DMS53 treated with DMSO at 0.1 percent for 48 hours (cell line): ENCODE measurements around the gene STARD10.
A peak's percentile ranks its signal among the peaks of the same experiment; 100 is the strongest.
"Not testable (repeated sequence)": the region's sequence is repeated elsewhere in the genome, so short reads cannot be mapped to it uniquely, and the experiment has no call there.

Experiments
- DNase-seq: peaks from one replicate; lab custom pipeline; 2025; ENCODE audit not compliant: unreplicated experiment; lab: John Stamatoyannopoulos, UW

STARD10 gene

DNA sequence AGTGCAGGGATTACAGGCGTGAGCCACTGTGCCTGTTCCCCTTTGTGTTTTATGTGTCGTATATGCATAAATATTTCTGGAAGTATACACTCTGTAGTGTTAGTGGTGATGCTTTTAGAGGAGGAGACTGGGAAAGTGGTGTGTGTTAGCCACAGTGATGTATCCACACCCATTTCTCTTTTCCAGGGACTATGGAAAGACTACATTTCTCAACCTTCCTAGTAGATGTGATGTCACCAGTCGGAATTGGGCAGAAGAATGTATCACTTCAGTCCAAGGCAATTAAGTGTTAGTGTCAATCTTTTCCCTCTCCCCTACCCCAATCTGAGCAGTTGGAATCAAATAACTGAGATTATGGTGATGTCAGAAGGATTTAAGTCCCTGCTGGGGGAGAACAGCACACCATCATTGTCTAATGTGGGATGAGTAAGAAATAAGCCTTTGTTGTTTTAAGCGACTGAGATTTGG is 14.5 kb upstream of the STARD10 start:
- DNase-seq = no peak

DNA sequence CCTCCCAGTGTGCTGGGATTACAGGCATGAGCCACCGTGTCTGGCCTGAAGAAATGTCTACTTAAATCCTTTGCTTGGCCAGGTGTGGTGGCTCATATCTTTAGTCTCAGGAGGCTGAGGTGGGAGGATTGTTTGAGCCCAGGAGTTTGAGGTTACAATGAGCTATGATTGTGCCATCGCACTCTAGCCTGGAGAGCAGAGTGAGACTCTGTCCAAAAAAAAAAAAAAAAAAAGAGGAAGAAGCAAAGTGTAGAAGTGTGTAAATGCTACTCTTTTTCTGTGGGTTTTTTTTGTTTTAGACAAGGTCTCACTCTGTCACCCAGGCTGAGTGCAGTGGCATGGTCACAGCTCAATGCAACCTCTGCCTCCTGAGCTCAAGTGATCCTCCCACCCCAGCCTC is 13.9 kb upstream of the STARD10 start:
- no peak for DNase-seq

GRCh38 chr11:72807021-72807693 is 13.3 kb upstream of the STARD10 start:
- peak; percentile 40 for DNase-seq

- DNase-seq = not testable (repeated sequence)
Observed at GRCh38 chr11:72806378-72806777, 12.5 kb upstream of the STARD10 start.

- no peak for DNase-seq
Observed at GRCh38 chr11:72805216-72805615, 11.4 kb upstream of the STARD10 start.

GRCh38 chr11:72802822-72803221 is 9.0 kb upstream of the STARD10 start:
- no peak for DNase-seq

DNA sequence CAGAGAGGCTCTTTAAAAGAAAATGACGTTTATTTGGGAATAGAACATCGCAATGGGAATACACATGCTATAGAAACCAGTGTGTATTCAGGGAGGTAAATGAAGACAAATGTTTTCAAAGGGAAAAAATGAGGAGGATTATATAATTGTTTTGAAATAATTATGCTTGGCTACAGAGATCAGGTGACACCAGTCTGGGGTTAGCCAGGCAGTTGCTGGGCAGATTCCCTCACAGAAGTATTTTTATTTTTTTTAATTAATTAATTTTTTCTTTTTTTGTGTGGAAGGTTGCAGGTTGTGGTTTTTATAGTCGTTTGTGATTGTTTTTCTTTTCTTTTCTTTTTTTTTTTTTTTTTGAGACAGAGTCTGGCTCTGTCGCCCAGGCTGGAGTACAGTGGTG is 5.6 kb upstream of the STARD10 start:
- DNase-seq = no peak

DNA sequence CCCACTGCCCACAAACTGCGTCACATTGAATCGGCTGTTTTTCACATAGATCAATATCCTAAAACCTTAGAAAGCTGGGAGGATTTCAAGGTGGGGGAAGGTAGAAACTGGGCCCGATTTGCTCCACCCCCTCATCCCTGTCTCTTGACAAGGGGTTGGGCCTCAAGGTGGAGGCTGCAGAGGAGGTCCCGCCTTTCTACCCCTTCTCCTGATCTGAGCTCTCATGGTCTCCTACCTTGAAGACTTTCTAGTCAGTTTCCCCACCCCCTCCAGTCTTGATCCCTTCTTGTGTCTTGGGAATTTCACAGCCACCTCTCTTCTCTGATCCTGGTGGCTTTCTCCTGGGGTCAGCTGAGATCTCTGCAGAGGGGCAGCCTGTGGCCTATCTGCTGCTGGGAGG is 4.5 kb upstream of the STARD10 start:
- DNase-seq = no peak

DNA sequence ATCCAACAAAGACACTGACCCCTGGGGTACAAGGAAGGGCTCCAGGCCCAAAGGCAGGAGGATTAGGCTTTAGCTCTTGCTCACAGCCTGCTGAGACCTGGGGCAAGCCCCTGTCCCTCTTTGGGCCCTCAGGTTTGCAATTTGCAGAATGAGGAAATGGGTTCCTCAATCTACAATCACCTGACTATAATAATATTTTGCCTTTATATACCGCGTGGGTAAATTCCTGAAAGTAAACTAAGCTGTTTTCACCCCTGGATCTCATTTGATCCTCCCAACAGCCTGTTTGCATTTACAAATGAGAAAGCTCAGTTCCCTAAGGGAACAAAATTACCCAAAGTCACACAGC is 797 bp downstream of the STARD10 start:
- no peak for DNase-seq

- DNase-seq = no peak
Observed at GRCh38 chr11:72792437-72793021, 1.3 kb downstream of the STARD10 start.

- DNase-seq = not testable (repeated sequence)
Observed at GRCh38 chr11:72791228-72791627, 2.6 kb downstream of the STARD10 start.

- DNase-seq = no peak
Observed at GRCh38 chr11:72789493-72790131, 4.2 kb downstream of the STARD10 start.

- no peak for DNase-seq
Observed at GRCh38 chr11:72788241-72788640, 5.6 kb downstream of the STARD10 start.

GRCh38 chr11:72787216-72788104 is 6.4 kb downstream of the STARD10 start:
- peak; percentile 100 for DNase-seq

DNA sequence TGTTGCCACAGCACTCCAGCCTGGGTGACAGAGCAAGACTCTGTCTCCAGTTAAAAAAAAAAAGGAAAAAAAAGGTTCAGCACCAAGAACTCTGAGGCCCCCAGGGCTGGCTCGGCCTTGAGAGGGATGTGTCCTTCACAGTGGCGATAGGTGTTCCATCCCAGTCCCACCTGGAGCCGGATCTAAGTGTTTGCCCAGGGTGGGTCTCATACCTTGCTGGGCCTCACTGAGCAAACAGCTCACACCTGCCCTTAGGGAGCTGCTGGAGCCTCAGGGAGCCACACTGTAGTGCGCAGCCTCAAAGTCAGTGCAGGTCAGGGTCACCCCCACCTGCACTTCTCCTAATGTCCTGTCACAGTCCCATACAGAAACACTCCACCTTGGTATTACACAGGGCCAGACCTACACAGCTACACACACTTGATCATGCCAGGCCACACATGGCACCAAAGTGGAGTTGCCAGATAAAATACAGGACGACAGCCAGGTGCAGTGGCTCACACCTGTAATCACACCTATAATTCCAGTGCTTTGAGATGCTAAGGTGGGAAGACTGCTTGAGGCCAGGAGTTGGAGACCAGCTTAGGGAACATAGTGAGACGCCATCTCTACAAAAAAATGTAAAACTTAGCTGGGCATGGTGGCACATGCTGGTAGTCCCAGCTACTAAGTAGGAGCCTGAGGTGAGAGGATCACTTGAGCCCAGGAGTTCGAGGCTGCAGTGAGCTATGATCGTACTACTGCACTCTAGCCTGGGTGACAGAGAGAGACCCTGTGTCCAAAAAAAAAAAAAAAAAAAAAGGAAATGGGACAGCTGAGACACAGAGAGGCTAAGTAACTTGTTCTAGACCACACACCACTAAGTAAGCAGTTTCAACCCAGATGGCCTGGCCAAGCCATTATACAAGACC is 7.3 kb downstream of the STARD10 start:
- DNase-seq = peak; percentile 100

GRCh38 chr11:72784662-72785061 is 9.2 kb downstream of the STARD10 start:
- DNase-seq = no peak

- no peak for DNase-seq
Observed at GRCh38 chr11:72783144-72783905, 10.5 kb downstream of the STARD10 start.

DNA sequence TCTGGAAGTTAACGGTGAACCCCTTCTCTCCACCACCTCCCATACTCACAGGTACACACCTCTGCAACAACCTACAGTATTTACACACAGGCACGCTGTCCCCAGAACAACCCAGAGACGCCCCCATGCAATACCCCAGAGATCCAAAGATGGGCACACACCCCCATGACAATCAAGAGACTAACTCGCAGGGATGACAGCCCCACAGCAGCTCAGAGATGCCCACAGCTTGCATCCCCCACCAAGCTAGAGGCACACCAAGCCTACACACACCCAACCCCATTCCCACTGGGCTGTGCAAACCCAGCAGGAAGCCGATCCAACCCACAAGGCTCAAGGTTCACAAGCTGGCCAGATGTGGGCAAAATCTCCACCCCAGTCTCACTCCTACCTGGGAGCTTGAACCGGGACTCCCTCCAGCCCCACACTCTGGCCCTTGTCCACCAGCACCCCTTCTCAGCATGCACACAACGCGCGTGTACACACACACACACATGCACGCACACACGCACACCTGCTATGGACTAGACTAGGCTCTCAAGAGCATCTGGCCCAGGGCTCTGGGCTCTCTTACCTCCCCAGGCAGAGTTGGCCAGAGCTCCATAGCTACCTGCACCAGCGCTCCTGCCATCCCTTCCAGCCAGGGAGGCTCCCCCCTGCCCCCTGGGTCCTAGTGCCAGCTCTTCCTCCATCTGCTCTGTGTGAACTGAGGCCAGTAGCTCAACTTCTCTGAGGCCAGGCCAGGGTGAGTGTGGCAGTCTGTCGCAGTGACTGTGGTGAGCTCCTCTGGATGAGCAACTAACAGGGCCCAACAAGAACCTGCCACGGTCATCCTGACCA is 11.5 kb downstream of the STARD10 start:
- peak; percentile 93 for DNase-seq
